AG09309 (cell line): ENCODE measurements around the gene AATK.

Experiments used
- DNase-seq: peaks from one replicate; pipeline ENCODE4 v3.0.0-alpha.2; 2010; ENCODE audit warnings: low read depth
- H3K4me3 ChIP-seq: 2 replicates; pipeline ENCODE4 v1.5.1; 2011; ENCODE audit warnings: mild to moderate bottlenecking, low read depth, low read length, moderate library complexity; ENCODE audit not compliant: control insufficient read depth
- TF ChIP-seq, protein P1 (sequence below): IDR thresholded peaks from 2 replicates; pipeline ENCODE4 v1.5.1; 2011; ENCODE audit warnings: mild to moderate bottlenecking, low read depth, low read length, inconsistent platforms; ENCODE audit not compliant: insufficient read depth, control insufficient read depth; ENCODE audit errors: missing control alignments

AATK gene

DNA sequence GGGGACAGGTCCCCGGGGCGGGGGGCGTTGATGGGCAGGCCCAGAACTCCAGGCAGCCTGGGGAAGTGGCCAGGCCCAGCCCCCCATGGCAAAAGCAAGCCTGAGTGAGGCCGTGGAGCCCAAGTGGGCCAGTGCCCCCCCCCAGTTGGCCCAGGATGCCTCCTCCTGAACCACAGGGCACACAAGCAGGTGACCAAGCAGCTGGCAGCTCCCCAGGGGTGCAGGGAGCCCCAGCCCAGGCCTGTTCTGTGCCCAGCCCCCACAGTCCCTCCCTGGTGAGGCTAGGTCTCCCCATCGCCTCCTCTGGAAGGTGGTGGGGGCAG, 38.9 kb downstream of the AATK start:
- DNase-seq: no peak
- no peak overlapping the region for H3K4me3 ChIP-seq
- TF ChIP-seq, protein P1, sequence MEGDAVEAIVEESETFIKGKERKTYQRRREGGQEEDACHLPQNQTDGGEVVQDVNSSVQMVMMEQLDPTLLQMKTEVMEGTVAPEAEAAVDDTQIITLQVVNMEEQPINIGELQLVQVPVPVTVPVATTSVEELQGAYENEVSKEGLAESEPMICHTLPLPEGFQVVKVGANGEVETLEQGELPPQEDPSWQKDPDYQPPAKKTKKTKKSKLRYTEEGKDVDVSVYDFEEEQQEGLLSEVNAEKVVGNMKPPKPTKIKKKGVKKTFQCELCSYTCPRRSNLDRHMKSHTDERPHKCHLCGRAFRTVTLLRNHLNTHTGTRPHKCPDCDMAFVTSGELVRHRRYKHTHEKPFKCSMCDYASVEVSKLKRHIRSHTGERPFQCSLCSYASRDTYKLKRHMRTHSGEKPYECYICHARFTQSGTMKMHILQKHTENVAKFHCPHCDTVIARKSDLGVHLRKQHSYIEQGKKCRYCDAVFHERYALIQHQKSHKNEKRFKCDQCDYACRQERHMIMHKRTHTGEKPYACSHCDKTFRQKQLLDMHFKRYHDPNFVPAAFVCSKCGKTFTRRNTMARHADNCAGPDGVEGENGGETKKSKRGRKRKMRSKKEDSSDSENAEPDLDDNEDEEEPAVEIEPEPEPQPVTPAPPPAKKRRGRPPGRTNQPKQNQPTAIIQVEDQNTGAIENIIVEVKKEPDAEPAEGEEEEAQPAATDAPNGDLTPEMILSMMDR: no peak

DNA sequence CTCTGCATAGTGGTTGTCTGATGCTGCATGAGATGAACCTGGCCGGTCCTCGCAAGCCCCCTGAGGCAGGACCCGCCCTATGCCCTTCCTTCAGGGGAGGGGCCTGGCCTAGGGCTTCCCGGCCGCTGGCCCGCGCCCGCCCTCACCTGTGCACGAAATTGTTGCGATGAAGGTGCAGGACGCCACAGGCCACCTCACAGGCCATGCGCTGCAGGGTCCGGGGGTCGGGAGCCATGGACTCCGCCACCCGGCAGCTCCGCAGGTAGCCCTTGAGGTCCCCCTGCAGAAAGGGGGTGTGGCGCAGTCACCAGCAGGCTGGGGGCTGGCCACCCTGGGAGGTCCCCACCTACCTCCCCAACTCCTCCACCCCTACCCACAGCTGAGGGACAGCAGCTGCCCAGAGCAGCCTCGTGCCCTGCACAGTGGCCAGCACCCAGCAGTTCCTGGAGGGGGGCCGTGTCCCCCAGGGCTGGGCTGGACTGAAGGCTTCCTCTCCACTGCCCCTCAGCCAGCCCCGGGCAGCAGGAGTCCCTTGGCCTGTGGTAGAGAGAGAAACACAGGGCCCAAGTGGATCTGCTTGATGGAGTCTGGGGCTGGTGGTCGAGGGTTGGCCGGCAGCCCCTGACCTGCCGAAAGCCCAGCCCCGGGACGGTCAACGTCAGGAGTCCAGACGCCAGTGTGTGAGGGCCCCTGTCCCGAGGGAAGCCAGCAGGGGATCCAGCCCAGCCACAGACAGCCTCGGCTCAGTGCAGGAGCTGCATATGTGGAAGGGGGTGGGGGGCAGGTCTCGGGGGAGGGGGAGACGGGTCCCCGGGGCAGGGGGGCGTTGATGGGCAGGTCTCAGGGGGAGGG, 39.5 kb downstream of the AATK start:
- TF ChIP-seq, protein P1: no peak
- no peak overlapping the region for H3K4me3 ChIP-seq
- no peak for DNase-seq

DNA sequence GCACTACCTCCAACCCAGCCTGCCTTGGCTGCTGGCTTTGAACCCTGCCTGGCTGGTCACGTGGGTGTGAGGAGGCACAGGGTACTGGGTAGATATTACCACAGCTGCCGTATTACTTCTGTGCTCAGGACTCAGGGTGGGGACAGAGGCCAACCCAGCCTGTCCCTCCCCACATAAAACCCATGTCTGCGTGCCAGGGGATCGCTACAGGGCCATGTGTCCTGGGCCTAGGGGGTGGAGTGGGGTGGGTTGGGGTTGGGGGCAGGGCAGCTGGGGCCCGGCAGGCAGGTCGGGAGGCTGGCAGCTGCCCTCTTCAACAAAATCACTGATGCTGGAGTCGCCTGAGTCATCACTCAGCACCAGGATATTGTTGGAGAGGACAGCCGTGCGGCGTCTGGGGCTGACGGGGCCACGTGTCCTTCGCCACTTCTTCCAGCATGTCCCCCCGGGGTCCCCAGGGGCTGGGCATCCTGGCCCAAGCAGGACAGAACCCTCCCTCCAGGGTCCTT, 40.4 kb downstream of the AATK start:
- no peak overlapping the region for H3K4me3 ChIP-seq
- TF ChIP-seq, protein P1: no peak
- no peak for DNase-seq

DNA sequence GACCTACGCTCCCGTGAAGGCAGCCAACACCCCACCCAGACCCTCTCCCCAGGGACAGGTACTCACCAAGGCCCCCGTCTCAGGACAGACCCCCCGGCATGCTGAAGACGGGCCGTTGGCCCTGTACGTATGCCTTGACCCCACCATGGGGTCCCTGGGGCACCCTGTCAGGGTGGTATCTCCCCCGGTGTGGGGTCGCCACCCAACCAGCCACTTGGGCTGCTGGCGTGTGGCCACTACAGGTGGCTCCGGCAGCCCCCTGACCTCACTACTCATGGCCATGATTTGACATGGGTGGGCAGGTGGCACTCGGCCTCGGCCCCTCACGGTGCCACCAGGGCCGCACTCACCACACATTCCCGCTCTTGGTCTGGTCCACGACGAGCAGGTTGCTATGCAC, 41.6 kb downstream of the AATK start:
- no peak for DNase-seq
- TF ChIP-seq, protein P1: no peak

DNA sequence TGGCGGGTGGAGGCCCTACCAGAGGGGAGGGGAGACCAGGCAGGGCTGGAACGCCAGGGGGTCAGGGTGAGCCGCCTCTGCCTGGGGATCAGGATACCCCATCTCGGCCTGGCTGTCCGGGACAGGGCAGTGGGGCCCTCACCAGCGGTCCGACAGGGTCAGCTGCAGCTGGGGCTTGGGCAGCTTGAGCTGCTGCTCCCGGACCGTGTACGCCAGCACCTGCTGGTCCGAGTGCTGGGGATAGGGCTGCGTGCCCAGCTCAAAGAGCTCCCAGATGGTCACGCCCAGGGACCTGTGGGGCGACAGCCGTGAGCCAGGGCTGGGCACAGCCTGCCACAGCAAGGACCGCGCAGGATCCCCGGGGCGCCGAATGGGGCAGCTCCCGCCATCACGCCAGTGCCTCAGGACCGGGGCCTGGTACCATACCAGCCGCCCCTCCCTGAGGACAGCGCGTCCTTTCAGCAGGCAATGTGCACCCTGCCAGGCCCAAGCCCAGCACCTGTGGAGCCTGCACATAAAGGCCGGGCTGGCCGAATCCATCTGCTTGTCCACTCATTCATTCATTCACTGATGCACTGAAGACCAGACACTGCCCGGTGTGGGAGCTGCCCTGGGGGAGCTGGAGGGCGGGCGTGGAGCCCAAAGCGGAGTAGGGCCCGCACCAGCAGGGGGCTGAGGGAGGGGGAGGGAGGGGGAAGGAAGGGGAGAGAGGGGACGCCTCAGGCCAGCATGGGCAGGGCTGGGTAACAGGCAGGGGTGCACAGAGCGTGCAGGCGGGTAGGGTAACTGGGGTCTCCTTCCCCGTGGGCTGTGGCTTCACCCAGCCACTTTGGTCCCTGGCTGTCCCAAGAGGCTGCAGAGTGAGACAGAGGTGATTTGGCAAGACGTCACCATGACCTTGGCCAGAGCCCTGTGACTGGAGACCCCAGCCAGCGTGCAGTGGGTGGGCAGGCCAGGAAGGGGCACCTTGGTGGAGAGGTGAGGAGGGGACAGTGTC, 42.7 kb downstream of the AATK start:
- TF ChIP-seq, protein P1: no peak
- DNase-seq: no peak
- H3K4me3 ChIP-seq: no peak overlapping the region

More for the DNA sequence above, 41.6 kb downstream of the AATK start:
- H3K4me3 ChIP-seq: no peak overlapping the region
